HG03342 (cell line): ENCODE data around the gene CACNA1C.

ENCODE experiments used
- ATAC-seq: cut with Tn5 transposase; IDR thresholded peaks from one replicate; pipeline ENCODE4 v1.9.1; 2021; ENCODE audit warnings: mild to moderate bottlenecking, moderate library complexity; ENCODE audit not compliant: unreplicated experiment

CACNA1C gene

DNA sequence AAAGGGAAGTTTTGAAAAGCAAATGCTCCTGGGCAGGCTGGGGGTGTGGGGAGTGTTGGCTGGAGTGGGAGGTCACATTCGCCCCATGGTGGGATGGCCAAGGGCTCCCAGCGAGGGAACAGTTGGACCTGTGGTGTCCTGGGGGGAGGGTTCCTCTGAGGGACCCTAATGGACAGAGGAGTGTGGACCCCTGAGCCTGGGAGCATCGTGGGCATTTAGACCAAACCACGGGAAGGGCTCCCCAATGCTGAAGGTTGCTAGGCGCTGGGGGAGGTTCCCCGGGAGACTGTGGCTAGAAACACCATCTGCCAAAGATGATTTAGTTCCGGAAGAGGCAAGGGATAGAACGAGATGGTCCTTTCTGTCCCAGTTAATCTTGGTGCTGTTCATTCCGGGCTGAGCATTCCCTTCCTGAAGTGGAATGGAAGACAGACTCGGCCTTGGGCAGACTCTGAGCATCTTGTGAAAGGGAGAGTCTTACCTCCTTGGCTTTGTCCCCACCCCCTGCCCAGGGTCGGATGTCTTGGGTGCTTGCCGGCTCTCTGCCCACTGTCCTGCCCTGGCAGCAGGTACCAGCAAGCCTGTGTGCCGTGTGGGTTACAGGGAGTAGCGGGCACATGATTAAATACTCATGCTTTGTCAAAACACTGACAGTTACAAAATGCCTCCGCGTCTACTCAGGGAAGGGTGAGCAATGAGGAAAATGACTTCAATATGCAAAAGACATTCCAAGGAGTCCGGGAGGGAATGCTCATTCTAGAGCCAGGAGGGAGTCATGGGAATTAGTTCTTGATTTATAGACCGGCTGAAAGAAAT lies 215.9 kb downstream of the CACNA1C start:
- ATAC-seq, result no peak

DNA sequence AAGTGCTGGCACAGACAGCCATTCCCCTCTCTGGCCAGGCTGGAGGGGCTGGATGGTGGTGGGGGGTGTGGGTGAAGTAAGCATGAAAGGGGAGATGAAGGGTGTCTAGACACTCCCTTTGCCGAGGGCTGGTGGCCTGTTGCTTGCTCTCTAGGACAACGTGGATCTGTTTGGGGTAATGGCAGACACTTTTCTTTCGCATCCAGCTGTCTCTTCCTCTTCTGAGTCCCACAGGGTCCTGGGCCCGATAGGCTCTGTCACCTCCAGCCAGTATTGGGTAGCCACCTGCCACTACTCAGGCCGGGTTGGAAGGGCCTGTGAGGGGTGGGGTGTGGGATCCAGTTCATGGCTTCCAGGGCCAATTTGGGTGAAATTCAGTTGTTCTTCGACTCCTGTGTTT lies 218.1 kb downstream of the CACNA1C start:
- ATAC-seq, result no peak

DNA sequence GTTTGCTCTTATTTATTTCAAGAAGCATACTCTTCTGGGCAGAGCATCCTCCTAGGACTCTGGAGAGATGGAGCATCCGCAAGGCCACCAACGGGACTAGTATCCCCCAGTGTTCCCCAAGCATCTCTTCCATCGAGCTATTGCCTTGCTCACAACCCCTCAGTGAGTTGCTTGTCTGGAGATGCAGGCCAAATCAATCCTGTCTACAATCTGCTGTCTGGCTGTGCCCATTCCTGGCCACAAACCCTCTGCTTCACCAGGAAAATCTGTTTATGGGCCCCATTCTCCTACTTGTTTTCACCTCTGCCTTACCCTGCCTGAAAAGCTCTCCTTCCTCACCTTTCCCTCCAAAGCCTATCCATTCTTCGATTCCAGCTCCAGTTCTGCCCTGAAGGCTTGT lies 219.2 kb downstream of the CACNA1C start:
- ATAC-seq, result no peak

DNA sequence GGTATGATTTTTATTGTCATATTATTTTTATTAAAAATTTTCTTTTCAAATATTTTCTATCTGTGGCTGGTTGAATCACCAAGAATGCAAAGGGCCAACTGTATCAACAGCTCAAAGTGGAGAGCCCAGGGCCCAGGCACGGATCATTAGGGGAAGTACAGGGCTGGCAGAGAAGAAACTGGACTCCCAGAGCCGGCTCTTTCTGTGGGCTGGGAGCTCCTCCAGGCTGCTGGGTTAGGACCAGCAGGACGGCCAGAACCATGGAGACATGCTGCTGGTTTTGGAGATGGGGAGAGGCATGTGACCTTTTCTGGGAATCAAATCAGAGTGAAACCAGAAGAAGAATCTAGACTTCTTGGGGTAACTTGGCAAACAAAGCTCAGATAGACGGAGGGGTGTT lies 220.5 kb downstream of the CACNA1C start:
- no peak for ATAC-seq

DNA sequence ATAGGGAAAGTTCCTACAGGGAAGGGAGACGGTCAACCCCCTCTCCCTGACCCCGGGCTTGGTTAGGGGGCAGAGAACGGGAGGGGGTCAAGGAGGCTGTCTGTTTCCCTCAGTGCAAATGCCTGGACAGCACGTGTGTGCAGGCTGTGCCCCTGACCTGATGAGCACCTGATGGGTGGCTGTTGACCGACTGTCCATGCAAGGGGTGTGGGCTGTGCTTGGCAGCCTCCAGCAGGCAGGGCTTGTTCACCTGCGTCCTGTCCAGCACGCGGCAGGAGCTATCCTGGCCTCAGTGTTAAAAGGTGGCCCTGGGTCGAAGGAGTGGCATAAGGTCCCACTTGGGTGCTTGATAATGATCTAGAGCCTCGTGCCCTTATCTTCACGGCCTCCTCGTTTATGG lies 221.0 kb downstream of the CACNA1C start:
- ATAC-seq, result no peak

DNA sequence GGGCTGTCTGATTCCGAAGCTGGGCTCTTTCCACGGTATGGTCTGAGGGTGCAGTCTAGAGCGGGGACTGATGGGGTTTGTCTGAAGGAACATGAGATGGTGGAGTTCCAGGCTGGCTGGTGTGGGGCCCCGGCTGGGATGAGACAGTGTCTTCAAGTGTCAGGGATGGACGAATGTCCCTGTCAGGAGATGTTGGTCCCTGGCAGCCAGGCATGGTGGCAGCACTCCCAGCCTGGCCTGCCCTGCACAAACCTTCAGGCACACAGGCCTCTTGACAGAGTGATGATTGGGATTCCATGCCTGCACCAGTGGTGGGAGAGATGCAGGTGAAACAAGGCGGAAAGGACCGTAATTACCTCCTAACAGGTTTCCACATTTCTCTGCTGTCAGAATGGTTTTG lies 221.9 kb downstream of the CACNA1C start:
- ATAC-seq, result no peak

DNA sequence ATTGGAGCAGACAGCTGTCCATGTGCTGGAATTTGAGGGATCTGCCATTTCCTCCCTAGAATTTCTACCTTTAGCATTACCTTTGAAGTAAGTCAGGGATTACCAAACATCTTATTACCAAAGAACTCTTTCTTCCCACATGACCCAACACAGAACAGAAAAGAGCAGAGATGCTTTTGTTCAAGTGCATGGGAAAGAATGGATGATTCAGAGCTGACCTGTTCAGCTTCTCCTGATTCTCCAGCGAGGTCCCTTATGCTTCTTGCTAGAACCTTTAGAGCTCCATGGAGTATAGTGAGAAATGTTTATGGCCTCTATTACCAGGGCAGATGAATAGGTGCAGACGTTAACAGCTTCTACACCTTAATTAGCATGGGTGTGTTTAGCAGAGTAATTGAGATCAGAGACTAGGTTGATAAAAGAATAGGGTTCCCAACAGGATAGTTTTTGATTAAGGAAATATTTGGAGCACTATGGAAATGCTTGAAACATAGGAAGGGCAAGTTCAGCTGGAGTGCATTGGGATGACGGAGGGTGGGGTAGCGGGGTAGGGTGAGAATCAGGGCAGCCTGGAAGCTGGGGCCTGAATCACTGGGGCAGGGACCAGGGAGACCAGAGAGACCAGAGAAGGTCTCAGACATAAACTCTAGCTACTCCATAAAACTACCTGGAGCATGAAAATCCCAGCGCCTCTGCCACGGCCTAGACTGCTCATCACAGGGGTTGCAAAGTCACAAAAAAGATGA lies 223.7 kb downstream of the CACNA1C start:
- ATAC-seq, result no peak

DNA sequence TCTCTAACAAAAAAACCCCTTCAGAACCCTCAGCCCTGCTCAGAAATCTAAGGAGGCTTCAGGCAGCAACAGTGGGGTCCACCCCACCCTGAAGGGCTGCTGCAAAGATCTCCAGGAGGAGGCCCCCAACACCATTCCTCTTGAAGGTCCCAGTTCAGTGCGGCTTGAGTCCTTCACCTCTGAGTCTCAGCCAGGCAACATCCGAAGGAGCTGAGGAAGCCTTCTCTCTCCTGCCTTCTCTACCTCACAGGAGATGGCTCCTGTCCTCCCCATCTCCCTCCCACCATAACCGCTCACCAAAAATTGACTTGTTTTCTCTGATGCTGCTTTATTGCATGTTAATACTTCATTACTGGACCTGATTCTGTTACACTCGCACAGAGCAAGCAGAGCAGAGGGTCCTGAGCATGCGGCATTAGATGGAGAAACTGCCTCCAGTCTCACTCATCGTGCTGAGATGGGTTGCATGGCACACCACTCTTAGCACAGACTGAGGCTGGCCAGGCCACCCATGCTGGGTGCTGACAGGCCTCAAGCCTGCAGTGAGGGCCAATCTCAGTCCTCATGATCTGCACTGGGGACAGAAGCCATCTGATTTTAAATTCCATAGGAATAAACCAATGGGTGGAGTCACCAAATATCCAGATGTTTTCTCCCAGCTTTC lies 224.8 kb downstream of the CACNA1C start:
- ATAC-seq, result no peak

DNA sequence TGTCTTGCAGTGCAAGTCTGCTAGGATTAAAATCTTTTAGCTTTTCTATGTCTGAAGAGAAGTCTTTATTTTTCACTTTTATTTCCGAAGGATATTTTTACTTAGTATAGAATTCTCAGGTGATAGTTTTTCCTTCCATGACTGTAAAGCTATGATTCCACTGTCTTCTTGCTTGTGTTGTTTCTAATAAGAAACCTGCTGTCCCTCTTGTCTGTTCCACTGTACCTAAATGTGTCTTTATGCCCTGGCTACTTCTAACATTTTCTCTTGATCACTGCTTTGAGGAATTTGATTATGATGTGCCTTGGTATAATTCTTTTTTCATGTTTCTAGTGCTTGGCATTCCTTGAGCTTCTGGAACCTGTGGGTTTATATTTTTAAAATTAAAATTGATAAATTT lies 228.7 kb downstream of the CACNA1C start:
- no peak for ATAC-seq

DNA sequence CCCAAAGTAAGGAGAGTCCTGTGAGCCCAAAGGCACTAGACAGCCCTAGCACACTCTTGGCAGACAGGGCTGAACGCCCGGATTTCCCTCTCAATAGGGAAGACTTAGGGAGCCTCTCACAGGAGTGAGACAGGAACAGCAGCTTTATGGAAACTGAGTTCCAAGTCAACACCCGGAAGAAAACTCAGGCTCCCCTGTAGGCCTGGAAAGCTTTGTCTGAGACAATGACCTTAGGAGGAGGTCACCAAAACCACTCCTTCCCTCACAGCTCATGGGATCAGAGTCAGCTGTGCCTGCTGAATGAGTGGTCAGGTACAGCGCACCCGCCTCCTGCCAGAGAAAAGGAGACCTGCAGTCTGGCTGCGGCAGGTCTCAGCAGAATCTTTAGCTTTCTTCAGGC lies 229.5 kb downstream of the CACNA1C start:
- no peak for ATAC-seq

DNA sequence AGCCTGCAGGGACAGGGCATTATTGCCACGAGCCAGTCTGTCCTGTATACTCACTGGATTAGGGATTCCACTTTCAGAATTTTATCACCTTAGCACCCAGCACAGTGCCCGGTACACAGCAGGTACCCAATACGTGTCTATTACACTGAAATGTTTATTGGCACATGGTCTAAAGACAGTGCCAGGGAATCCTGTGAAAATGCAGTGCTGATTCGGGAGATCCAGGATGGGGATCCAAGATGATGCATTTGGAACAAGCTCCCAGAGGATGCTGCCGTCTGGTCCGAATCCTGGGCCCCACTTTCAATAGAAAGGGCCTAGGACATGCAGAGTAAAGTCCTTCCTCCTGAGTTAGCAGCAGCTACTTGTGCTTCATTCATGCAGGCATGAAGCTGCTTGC lies 230.7 kb downstream of the CACNA1C start:
- no peak for ATAC-seq

DNA sequence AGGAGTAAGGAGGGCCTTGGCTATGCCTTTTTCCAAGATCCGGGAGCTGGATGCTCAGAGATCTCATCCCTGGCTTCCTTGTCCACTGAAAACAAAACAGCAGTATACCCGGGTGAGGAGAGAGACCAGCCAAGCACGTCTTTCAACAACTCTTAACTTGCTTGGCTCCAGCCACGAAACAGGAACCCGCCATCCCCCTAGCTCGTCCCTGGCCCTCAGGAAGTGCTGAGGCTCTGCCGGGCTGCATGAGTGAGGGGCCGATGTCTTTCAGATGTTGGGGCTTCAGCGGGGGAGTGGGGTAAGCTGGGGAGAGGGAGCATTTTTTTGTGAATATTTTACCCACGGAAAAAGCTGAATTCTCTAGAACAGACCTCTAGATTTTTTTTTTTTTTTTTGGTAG lies 231.1 kb downstream of the CACNA1C start:
- ATAC-seq, result no peak

DNA sequence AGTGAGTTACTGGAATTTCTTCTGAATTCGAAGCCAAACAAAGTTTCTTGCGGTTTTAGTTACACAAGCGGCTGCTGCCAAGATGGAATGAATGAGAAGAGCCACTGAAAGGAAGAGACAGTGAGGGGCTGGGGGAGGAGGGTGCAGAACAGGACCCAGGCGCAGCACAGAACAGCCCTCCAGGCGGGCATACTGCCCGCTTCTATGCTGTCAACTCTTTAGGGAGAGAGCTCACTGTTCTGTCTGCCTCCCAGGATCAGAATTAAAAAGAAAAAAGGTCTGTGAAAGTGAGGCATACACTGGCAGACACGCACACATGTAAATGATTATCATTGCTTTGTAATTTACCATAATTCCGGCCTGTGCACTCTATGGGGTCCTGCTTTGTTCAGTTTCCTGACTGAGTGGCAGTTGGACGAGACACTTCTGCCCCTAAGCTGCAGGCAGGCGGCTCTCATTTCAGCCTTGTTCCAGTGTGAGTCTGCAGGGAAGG lies 231.6 kb downstream of the CACNA1C start:
- no peak for ATAC-seq

DNA sequence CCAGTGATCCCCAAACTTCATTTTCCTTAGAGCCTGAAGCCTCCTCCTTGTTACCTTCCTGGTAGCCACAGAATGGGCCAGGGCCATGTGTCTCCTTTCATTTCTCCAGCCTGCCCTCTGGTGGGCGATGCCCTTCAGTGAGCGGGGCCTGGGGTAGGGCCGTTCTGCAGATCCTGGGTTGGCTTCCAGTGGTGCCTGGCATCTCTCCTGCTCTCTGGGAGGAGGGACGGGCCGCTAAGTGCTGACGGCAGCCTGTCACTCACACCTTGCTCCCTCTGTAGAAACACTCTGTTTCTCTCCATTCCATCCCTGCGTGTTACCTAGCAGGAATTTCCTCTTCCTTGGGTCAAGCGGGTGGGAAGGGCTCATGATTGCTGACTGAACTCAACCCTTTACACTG lies 232.1 kb downstream of the CACNA1C start:
- ATAC-seq, result no peak

DNA sequence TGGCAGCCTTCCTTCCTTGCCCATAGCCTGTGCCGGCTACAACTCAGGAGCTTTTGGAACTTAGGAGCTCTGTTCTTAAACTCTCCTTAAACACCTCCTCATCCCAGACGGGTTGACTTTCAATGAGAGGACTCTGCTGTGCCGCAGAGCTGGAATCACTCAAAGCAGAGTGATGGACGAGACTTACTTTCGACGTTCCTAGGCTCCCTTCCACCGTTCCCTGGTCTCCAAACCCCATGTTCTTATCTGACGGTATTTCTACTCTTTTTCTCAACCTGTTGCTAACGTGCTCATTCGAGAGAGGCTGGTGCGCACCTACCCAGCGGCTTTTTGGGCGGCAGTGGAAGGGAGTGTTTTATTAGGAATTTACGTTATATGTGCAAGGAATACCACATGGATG lies 232.7 kb downstream of the CACNA1C start:
- no peak for ATAC-seq

DNA sequence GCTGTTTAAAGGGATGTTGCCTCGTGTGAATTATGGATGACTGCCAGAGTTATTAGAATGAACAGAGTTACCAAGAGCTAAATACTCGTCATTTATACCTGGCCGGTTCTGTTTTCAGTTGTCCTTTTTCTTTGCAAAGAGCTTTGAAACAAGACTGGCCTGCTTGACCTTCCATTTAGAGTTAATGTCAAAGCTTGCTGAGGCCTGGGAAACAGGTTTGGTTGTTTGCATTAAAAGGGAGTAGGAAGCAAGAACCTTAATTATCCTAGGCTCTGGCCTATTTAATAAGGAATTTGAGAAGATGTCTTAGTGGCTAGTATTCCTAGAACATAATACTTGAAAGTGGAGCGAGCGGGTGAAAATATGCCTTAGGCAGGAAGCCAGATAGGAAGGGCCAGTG lies 233.3 kb downstream of the CACNA1C start:
- ATAC-seq, result no peak

DNA sequence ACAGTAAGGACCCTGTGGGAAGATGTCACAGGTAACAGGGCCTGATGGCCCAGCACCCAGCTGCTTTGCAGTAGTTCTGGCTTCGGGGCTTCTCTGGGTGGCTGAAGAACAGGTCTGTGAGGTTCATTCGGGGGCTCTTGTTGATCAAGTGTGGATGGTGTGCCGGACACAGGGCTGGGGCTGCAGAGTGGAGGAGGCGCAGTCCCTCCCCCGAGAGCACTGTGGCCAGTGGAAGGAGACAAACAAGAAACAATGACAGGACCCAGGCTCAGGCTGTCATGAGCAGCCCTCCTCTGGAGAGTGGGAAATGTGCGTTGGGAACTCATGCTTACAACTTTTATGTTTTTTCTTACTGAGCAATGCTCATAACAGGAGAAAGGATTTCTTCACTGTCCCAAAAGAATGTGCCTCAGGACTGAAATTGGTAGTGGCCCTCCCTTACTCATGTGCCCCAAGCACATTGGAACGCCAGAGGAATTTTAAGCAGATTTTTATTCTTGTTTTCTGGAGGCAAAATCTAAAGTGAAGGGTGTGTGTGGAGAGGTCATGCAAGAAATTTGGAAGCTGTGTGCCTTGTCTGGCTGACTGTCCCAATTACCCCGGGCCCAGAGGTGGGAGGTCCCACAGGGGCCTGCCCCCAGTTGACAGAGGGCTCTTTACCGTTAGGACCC lies 233.8 kb downstream of the CACNA1C start:
- ATAC-seq, result no peak

DNA sequence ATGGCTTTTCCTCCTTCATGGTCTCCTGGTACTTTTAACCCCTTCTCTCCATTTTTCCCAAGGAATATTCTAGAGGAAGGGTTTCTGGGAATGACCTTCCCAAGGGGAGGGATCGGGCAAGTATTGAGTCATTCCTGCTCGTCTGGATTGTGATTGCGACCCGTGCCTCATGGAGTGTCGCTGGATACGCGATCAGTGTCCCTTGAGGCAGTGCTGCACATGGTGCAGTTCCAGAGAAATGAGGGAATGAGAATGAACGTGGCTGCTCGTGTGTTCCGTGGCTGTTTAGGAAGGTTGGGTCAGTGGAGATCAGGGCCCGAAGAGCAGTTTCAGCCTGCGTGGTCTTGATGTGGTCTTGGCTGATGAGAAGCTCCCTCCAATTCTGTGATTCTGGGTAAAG lies 234.4 kb downstream of the CACNA1C start:
- no peak for ATAC-seq

DNA sequence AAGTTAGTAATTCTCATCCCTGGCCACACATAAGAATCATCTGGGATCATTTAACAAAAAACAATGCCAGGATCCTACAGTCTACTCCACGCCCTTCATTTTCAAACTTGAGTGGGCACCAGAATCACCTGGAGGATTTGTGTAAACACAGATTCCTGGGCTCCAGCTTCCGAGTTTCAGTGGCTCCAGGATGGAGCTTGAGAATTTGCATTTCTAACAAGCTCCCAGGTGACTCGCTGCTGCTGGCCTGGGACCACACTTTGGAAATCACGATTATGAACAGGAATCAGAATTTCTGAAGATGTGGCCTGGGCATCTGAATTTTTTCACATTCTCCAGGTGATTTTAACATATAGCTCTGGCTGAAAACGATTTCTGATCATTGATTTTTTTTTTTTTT lies 234.8 kb downstream of the CACNA1C start:
- no peak for ATAC-seq

DNA sequence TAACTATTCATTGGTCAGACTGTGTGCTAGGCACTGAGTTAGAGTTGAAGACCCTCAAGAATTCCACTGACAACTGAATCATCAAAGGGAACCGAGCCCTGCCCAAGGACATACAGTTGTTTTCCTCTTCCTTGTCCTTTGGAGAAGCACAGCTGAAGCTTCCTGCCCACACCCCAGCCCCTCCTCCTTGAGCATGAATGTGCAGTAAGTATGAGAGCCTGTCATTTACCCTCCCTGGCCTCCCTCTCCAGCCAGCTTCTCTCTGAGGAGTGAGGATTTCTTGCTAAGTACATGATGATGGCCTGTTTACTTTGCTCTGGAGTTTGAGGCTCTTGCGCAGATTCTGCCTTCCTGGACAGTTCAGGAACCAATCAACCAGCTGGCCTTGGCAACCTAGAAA lies 235.2 kb downstream of the CACNA1C start:
- no peak for ATAC-seq

DNA sequence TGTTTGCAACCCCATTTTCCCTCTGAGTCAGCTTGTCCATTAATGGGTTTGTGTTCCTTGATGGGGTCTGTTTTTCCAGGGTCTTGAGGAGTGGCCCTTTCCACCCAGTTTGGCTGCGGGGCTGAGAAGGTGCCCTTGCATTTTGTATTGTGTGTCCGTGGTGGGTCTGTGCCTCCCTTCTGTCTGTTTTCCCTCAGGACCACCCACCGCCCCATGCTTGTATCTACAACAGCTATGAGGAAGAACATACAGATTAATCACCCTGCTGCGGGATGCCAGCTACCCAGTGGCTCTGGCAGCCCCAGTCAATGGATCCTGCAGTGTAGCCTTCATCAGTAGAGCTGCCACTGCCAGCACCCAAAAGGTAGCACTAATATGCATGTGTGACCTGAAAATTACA lies 235.7 kb downstream of the CACNA1C start:
- no peak for ATAC-seq
